NCI-H345 (cell line): Measurements from ENCODE around the gene ADARB1.

Experiments used
- DNase-seq: peaks from one replicate; lab custom pipeline; 2025; lab: John Stamatoyannopoulos, UW

Gene ADARB1

GRCh38 chr21:45227735-45228134, 153.4 kb downstream of the ADARB1 start:
- DNase-seq = no peak

GRCh38 chr21:45228171-45228641, 153.8 kb downstream of the ADARB1 start:
- no peak for DNase-seq

- no peak for DNase-seq
These were observed 154.4 kb downstream of the ADARB1 start for GRCh38 chr21:45228656-45229240.

DNA sequence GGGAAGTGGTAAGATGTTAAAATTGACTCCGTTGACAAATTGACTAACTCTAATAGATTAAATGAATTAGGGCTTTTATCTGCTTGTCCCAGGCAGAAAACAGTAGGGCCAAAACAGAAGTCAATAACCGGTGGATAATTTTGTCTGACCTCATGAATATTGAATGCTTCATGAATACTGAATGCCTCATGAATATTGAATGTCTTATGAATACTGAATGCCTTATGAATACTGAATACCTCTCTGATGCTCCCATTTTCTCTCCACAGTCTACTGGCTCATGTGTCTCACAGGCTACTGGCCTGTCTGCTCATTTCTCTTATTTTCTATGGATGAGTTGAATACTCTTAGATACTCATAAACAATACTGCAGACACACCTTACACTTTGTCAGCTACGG, 157.3 kb downstream of the ADARB1 start:
- DNase-seq = no peak

DNA sequence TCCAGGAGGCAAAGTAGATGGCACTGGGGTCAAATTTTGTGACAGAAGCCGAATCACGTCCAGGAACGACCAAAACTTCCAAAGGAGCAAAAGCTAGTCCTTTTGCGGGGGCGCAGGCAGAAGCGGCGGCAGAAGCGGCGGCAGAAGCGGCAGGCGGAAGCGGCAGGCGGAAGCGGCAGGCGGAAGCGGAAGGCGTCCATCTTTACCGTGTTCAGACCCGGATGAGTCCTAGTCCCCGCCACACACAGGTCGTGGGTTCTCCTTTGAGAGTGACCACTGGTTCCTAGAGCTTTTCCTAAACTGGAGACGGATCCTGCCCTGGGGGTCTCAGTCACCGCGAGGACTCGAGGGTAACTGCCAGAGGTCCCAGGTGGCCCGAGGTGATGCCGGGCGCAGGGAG, 159.7 kb downstream of the ADARB1 start:
- no peak for DNase-seq

GRCh38 chr21:45234965-45235364, 160.6 kb downstream of the ADARB1 start:
- no peak for DNase-seq

DNA sequence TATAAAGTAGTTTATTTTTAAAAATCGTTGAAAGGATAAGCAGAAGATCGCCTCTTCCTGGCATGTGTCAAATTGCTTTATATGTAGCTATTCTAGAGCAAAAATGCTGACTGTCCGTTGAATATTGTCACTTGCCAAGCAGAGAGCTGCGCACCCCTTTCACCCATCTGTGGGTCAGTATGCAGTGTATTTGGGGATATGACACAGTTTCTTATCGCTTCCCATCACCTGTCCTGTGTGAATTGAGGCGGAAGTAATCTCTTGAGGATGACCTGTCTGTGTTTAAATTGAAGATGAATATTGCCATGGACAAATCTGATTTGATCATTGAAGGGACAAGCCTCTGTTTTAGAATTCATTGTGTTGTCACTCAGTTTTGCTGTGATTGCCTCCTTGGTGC, 161.1 kb downstream of the ADARB1 start:
- DNase-seq = no peak

GRCh38 chr21:45236481-45236880, 162.1 kb downstream of the ADARB1 start:
- DNase-seq = no peak

DNA sequence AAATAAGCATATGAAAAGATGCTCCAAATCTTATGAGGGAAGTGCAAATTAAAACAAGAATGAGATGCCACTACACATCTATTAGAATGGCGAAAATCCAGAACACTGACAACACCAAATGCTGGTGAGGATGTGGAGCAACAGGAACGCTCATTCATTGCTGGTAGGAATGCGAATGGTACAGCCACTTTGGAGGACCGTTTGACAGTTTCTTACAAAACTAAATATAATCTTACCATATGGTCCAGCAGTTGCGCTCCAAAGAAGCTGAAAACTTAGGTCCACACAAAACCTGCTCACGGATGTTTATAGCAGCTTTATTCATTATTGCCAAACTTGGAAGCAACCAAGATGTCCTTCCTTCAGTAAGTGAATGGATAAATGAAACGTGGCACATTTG, 163.0 kb downstream of the ADARB1 start:
- no peak for DNase-seq

- DNase-seq = no peak
These were observed 167.0 kb downstream of the ADARB1 start for GRCh38 chr21:45241357-45241756.

DNA sequence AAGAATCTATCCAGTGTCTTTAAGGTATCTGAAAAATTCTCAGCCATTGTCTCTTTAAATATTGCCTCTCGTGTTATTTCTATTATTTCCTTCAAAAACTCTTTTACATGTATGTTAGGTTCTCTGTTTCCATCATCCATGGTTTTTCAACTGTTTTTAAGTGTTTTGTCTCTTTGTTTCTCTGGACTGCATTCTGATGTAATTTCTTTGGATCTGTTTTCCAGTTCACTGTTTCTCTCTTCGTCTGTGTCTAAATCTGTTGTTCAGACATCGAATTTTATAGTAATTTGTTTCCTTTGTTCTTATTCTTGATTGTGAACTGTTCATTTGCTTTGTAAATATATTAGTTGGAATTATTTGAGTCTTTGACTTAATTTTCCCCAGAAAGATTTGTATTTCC, 169.2 kb downstream of the ADARB1 start:
- DNase-seq = no peak

DNA sequence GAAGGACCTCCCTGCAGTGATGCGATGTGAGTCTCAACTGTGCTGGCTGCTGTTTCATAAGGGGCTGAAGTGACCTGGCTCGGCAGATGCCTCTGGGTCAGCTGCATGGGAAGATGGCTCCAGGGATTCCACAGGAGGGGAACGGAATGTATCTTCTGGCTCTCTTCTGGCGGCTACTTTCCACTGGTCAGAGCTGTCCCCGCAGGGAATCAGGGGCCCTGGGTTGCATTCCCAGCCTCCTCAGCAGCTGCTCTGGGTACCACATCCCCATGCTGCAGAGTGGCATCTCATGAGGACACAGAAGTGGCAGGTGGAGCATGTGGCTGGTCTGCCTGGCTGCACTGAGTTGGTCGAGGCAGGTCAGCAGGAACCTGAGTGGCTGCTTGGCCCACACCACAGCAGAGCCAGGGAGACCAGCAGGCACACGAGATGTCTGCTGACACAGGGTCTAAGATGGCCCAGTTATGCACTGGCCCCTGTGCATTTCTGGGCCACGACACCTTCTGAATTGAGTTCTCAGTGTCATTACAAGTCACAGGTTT, 170.5 kb downstream of the ADARB1 start:
- DNase-seq = no peak

DNA sequence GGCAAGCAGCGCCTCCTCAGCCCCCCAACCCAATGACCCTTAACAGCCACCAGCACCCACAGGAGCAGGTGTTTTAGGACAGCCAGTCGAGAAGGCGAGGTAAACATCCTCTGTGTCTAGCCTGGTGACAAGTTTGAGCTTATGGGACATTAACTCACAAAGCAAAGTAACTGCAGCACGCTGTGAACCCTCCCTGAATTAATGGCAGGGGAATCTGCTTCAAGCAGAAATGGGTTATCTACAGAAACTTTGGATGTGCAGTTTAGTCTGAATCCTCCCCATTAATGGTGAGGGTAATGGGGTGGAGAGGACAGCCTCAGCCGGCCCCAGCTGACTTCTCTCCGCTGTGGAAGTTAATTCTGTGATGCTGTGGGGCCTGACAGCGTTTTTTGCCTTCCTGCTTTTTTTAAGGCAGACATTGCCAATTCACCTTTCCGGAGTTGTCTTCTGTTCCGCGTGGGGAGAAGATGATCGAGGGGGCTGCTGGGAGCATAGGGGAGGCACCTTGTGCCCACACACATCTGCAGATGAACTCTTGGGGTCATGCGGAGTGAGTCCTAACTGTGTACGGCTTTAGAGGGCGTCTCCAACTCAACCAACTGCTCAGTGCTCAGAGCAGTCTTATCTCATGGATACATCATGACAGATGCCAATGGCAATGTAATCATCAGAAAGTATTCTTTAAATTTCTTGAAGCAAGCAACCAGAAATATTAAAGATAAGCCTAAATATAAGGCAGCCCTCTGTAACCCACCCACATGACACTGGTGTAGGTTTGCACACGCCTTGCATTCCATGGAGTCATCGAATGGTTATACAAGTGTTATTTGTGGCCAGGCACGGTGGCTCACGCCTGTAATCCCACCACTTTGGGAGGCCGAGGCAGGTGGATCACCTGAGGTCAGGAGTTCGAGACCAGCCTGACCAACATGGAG, 172.3 kb downstream of the ADARB1 start:
- DNase-seq = no peak

GRCh38 chr21:45248301-45248892, 174.0 kb downstream of the ADARB1 start:
- DNase-seq = no peak

GRCh38 chr21:45248893-45249381, 174.6 kb downstream of the ADARB1 start:
- peak; percentile 66 for DNase-seq

DNA sequence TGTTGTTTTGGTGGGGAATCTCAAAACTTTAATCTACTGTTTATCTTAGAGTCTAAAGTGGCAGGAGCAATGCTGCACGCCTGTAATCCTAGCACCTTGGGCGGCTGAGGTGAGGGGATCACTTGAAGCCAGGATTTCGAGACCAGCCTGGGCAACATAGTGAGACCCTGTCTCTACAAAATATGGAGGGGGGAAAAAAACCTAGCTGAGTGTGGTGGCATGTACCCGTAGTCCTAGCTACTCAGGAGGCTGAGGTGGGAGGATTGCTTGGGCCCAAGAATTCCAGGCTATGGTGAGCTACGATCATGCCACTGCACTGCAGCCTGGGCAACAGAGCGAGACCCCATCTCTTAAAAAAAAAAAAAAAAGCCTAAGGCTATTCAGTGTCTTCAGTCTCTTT, 175.2 kb downstream of the ADARB1 start:
- DNase-seq = no peak

DNA sequence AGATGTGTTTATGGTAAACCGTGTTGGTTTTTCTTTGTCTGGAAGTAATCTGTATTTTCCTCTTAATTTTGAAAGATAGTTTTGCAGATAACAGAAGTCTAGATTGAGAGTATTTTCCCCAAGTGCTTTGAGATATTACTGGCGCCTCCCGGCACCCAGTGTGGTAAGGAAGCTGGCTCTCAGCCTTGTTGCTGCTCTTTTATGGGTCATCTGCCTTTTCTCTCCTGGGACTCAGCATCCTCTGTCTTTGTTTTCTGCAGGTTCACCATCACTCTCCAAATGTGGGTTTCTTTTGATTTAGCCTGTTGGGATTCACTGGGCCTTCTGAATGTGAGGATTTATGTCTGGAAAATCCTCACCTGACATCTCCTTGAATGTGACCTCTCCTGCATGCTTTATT, 175.9 kb downstream of the ADARB1 start:
- DNase-seq = no peak

DNA sequence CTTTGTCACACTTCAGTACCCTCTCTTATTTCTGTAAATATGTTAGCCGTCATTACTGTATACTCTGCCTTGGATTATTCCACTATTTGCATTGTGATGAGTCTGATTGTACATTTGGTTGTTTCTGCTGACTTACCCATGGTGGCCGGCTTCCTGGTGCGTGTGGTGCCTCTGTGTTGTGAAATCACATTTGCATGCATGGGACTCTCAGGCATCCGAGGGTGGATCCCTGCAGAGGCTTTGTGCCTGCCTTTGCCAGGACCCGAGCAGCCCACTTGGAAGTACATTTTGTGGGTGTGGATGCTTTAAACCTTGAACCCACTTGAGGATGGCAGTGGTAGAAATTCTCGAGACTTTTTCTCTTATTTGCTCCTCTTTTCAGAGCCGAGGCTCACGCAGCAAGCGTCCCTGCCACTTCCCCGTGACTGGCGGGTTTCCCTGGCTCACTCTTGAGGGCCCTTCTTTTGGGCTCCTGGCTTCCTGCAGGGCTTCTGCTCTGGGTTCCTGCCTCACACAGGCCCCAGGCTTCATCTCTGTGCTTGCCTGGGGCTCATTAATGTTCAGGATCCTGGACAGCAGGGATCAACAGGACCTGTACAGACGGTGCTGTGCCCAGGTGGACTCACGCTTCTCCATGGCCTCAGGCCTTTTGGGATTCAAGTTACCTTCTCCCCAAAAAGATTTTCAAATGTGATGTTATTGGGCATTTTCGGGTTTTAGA, 176.7 kb downstream of the ADARB1 start:
- no peak for DNase-seq

- DNase-seq = no peak
These were observed 177.5 kb downstream of the ADARB1 start for GRCh38 chr21:45251635-45252447.

DNA sequence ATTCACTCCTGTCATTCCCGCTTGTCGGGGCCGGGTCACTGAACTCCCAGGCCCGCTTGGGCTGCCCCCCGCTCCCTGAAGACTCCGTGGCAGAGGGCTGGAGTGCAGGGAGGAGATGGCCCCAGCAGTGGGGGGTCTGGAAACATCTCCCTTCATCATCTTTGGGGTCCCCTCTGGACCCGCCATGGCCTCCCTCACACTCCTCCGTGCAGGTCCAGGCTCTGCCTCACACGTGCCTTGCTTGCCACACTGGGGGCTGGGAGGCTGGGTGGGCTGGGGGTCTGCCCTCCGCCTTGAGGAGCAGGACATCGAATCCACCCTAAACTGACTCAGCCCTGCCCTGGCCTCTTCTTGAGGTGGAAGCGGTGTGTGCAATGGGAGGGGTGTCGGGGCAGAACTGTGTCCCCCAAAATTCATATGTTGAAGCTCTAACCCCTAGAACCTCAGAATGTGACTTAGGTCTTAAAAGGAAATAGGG, 178.1 kb downstream of the ADARB1 start:
- no peak for DNase-seq

- no peak for DNase-seq
These were observed 178.8 kb downstream of the ADARB1 start for GRCh38 chr21:45253180-45253579.
